ENCODE measurements around the gene CHN2.

GRCh38 chr7:29350351-29350750 lies 155.8 kb downstream of the CHN2 start:
- TF ChIP-seq CTCF (IDR thresholded peaks at IDR 0.05) (no peak), POLR2AphosphoS5 (IDR thresholded peaks at IDR 0.05) (no peak), POLR2A (IDR thresholded peaks at IDR 0.05) (no peak)

All from transverse colon (tissue), 4 donors.